Panc1 (cell line): Measurements from ENCODE around the gene STX3.

Experiments
- CTCF ChIP-seq: fragments of 450-650 bp; IDR thresholded peaks from 2 replicates; pipeline ENCODE4 v1.5.1; 2017; ENCODE audit warnings: mild to moderate bottlenecking
- POLR2AphosphoS5 ChIP-seq: IDR thresholded peaks from 2 replicates; pipeline ENCODE4 v1.6.1; 2012; ENCODE audit warnings: mild to moderate bottlenecking, low read depth, low read length, moderate library complexity
- REST ChIP-seq, 2 experiments: IDR thresholded peaks; 2 replicates each; pipeline ENCODE4 v1.6.1; 2011 to 2012; ENCODE audit warnings: low read depth in 2 of 2, control low read depth in 1 of 2, low read length in 1 of 2, mild to moderate bottlenecking in 1 of 2, moderate library complexity in 1 of 2; ENCODE audit not compliant: insufficient read depth in 1 of 2
- SIN3A ChIP-seq: IDR thresholded peaks from 2 replicates; pipeline ENCODE4 v1.6.1; 2012; ENCODE audit warnings: low read depth, mild to moderate bottlenecking, low read length, moderate library complexity, borderline replicate concordance; ENCODE audit not compliant: insufficient read depth

DNA sequence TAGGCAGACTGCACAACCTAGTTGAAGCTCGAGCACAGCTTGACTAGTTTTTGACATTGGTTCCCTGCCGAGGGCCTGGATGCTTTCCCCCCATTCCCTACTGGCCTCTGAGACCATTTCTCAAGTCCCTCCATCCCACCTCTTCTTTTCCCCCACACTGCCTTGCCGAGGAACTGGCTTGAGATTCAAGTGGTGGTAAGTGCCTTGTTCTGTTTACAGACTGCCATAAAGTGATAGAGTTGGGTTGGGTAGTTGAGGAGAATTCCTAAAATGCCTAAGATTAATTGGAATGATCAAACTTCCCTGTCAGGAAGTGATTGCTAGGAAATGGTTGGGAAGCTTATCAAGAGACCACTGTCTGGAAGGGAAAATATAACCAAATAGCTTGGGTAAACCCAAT lies 39.2 kb downstream of the STX3 start:
- TF ChIP-seq CTCF (no peak), REST (IDR thresholded peaks at IDR 0.05; ENCODE audit: insufficient read depth in 1 of 2, low read depth in 2 of 2, low read length in 1 of 2) (no peak), POLR2AphosphoS5 (no peak), SIN3A (no peak)
